ENCODE results near the gene CDHR5. TPM values are rescaled to one million over a fixed set of nuclear protein-coding genes. Genes with fewer than 3 reads are reported as not detected.

The CDHR5 gene
- total and polyA plus RNA-seq, 2 donors (not counting 1 experiment from before 2014, with no cell fraction given): not detected

GRCh38 chr11:579830-580601 is 44.7 kb downstream of the CDHR5 start:
- Histone ChIP-seq H3K36me3 (ENCODE audit: control insufficient read depth, insufficient read depth, low read length) (peaks cover 14% of the 10 kb centered on the region), H3K9ac (ENCODE audit: insufficient read depth, low read length) (no peak overlapping the region), H3K79me2 (ENCODE audit: control insufficient read depth, insufficient read depth, low read length) (peaks cover 67% of the 10 kb centered on the region), H3K27me3 (ENCODE audit: control insufficient read depth, insufficient read depth, low read length) (no peaks in the 10 kb centered on the region), H3K4me3 (replicated peaks in 1 of 4; ENCODE audit: control extremely low read depth in 1 of 4, insufficient read depth in 1 of 4, low read depth in 3 of 4, low read length in 4 of 4) (no peak overlapping the region), H3K4me2 (ENCODE audit: extremely low read depth, insufficient read depth, low read length) (no peak overlapping the region), H3K27ac (ENCODE audit: insufficient read depth, low read length) (no peak overlapping the region), H3K4me1 (ENCODE audit: control insufficient read depth, extremely low read depth, insufficient read depth, low read length) (peaks cover 3% of the 10 kb centered on the region), H4K20me1 (ENCODE audit: control insufficient read depth, extremely low read depth, insufficient read depth, low read length) (no peaks in the 10 kb centered on the region), H3K9me3 (ENCODE audit: control insufficient read depth, insufficient read depth, low read depth, low read length) (no peaks in the 10 kb centered on the region), H2AFZ (ENCODE audit: low read length) (no peak overlapping the region)
- TF ChIP-seq EZH2 (IDR thresholded peaks at IDR 0.05; ENCODE audit: low read length, missing control alignments): no peak
- TF ChIP-seq, protein P1, sequence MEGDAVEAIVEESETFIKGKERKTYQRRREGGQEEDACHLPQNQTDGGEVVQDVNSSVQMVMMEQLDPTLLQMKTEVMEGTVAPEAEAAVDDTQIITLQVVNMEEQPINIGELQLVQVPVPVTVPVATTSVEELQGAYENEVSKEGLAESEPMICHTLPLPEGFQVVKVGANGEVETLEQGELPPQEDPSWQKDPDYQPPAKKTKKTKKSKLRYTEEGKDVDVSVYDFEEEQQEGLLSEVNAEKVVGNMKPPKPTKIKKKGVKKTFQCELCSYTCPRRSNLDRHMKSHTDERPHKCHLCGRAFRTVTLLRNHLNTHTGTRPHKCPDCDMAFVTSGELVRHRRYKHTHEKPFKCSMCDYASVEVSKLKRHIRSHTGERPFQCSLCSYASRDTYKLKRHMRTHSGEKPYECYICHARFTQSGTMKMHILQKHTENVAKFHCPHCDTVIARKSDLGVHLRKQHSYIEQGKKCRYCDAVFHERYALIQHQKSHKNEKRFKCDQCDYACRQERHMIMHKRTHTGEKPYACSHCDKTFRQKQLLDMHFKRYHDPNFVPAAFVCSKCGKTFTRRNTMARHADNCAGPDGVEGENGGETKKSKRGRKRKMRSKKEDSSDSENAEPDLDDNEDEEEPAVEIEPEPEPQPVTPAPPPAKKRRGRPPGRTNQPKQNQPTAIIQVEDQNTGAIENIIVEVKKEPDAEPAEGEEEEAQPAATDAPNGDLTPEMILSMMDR (conservative IDR thresholded peaks at IDR 0.05 in 1 of 2, IDR thresholded peaks at IDR 0.05 in 1 of 2; ENCODE audit: low read depth in 1 of 2, low read length in 2 of 2): no peak
- peak in 1 of 2 donors; percentile 27 for DNase-seq (ENCODE audit: low read depth in 2 of 2)

DNA sequence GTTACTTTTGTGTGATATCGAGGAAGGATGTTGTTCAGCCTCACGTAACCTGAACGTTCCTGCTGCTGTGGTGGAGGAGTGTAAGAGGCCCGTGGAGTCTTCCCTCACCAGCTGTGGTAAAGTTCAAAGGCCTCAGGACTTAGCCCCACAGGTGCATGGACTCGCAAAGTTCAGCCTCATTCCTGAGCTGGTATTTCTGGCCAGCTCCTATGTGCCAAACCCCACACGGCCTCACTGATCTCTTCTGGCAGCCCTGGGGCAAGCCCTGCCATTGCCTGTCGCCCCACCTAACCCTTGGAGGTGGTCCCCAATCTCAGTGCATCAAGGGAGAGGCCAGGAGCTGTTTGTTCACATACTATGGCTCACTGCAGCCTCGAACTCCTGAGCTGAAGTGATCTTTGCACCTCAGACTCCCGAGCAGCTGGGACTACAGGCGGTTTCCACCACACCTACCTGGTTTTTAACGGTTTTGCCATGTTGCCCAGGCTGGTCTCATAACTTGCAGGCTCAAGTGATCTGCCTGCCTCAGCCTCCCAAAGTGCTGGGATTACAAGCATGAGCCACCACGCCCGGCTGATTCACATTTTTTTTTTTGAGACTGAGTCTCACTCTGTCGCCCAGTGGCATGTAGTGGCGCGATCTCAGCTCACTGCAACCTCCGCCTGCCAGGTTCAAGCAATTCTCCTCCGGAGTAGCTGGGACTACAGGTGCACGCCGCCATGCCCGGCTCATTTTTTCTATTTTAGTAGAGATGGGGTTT is 46.3 kb downstream of the CDHR5 start:
- peaks cover 3% of the 10 kb centered on the region for H3K4me1 ChIP-seq (ENCODE audit: control insufficient read depth, extremely low read depth, insufficient read depth, low read length)
- no peaks in the 10 kb centered on the region for H3K27me3 ChIP-seq (ENCODE audit: control insufficient read depth, insufficient read depth, low read length)
- peaks cover 57% of the 10 kb centered on the region for H3K79me2 ChIP-seq (ENCODE audit: control insufficient read depth, insufficient read depth, low read length)
- DNase-seq (ENCODE audit: low read depth in 2 of 2): no peak
- H4K20me1 ChIP-seq (ENCODE audit: control insufficient read depth, extremely low read depth, insufficient read depth, low read length): no peaks in the 10 kb centered on the region
- TF ChIP-seq, protein P1 (conservative IDR thresholded peaks at IDR 0.05 in 1 of 2, IDR thresholded peaks at IDR 0.05 in 1 of 2; ENCODE audit: low read depth in 1 of 2, low read length in 2 of 2): no peak
- TF ChIP-seq EZH2 (IDR thresholded peaks at IDR 0.05; ENCODE audit: low read length, missing control alignments): no peak
- H3K4me2 ChIP-seq (ENCODE audit: extremely low read depth, insufficient read depth, low read length): peak overlapping the region; percentile 95
- no peak overlapping the region for H3K27ac ChIP-seq (ENCODE audit: insufficient read depth, low read length)
- no peak overlapping the region for H2AFZ ChIP-seq (ENCODE audit: low read length)
- H3K9ac ChIP-seq (ENCODE audit: insufficient read depth, low read length): no peak overlapping the region
- peaks cover 10% of the 10 kb centered on the region for H3K36me3 ChIP-seq (ENCODE audit: control insufficient read depth, insufficient read depth, low read length)
- peak overlapping the region; percentile 76 to 96 (median 95) for H3K4me3 ChIP-seq (replicated peaks in 1 of 4; ENCODE audit: control extremely low read depth in 1 of 4, insufficient read depth in 1 of 4, low read depth in 3 of 4, low read length in 4 of 4)
- H3K9me3 ChIP-seq (ENCODE audit: control insufficient read depth, insufficient read depth, low read depth, low read length): no peaks in the 10 kb centered on the region

DNA sequence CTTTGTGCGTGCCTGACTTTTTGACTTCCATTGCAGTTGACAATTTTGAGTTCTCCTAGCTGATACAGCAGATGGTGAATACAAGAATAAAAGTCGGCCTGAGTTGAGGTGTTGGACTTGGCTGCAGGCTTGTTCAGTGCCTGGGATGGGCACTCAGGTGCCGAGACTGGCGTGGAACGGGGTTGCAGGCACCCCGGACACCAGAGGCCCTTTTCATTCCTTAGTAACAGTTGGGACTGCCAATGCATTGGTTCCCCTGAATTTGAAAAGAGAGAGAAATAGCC is 47.2 kb downstream of the CDHR5 start:
- peak overlapping the region; percentile 95 for H3K4me2 ChIP-seq (ENCODE audit: extremely low read depth, insufficient read depth, low read length)
- peak overlapping the region; percentile 98 for H3K9ac ChIP-seq (ENCODE audit: insufficient read depth, low read length)
- H3K4me1 ChIP-seq (ENCODE audit: control insufficient read depth, extremely low read depth, insufficient read depth, low read length): peaks cover 3% of the 10 kb centered on the region
- no peaks in the 10 kb centered on the region for H3K27me3 ChIP-seq (ENCODE audit: control insufficient read depth, insufficient read depth, low read length)
- peaks cover 9% of the 10 kb centered on the region for H3K36me3 ChIP-seq (ENCODE audit: control insufficient read depth, insufficient read depth, low read length)
- H4K20me1 ChIP-seq (ENCODE audit: control insufficient read depth, extremely low read depth, insufficient read depth, low read length): no peaks in the 10 kb centered on the region
- peak overlapping the region; percentile 76 to 96 (median 95) for H3K4me3 ChIP-seq (replicated peaks in 1 of 4; ENCODE audit: control extremely low read depth in 1 of 4, insufficient read depth in 1 of 4, low read depth in 3 of 4, low read length in 4 of 4)
- peaks cover 55% of the 10 kb centered on the region for H3K79me2 ChIP-seq (ENCODE audit: control insufficient read depth, insufficient read depth, low read length)
- no peak overlapping the region for H2AFZ ChIP-seq (ENCODE audit: low read length)
- TF ChIP-seq, protein P1 (conservative IDR thresholded peaks at IDR 0.05 in 1 of 2, IDR thresholded peaks at IDR 0.05 in 1 of 2; ENCODE audit: low read depth in 1 of 2, low read length in 2 of 2): no peak
- TF ChIP-seq EZH2 (IDR thresholded peaks at IDR 0.05; ENCODE audit: low read length, missing control alignments): no peak
- peak overlapping the region; percentile 90 for H3K27ac ChIP-seq (ENCODE audit: insufficient read depth, low read length)
- H3K9me3 ChIP-seq (ENCODE audit: control insufficient read depth, insufficient read depth, low read depth, low read length): no peaks in the 10 kb centered on the region
- DNase-seq (ENCODE audit: low read depth in 2 of 2): no peak

Data from fibroblast of lung (primary cell).